ENCODE data around the gene EIPR1.

GRCh38 chr2:3305431-3305830 is 72.2 kb downstream of the EIPR1 start:
- TF ChIP-seq, protein P1, sequence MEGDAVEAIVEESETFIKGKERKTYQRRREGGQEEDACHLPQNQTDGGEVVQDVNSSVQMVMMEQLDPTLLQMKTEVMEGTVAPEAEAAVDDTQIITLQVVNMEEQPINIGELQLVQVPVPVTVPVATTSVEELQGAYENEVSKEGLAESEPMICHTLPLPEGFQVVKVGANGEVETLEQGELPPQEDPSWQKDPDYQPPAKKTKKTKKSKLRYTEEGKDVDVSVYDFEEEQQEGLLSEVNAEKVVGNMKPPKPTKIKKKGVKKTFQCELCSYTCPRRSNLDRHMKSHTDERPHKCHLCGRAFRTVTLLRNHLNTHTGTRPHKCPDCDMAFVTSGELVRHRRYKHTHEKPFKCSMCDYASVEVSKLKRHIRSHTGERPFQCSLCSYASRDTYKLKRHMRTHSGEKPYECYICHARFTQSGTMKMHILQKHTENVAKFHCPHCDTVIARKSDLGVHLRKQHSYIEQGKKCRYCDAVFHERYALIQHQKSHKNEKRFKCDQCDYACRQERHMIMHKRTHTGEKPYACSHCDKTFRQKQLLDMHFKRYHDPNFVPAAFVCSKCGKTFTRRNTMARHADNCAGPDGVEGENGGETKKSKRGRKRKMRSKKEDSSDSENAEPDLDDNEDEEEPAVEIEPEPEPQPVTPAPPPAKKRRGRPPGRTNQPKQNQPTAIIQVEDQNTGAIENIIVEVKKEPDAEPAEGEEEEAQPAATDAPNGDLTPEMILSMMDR (IDR thresholded peaks at IDR 0.05; ENCODE audit: extremely low read depth in 1 of 2, insufficient read depth in 1 of 2, low read depth in 1 of 2, low read length in 2 of 2), result no peak
- TF ChIP-seq POLR2AphosphoS5 (IDR thresholded peaks at IDR 0.05; ENCODE audit: insufficient read depth, low read depth, low read length) (no peak), EZH2 (IDR thresholded peaks at IDR 0.05; ENCODE audit: borderline replicate concordance, low read depth, low read length, severe bottlenecking) (no peak), POLR2A (IDR thresholded peaks at IDR 0.05; ENCODE audit: low read depth, low read length) (no peak), JUN (IDR thresholded peaks at IDR 0.05; ENCODE audit: borderline replicate concordance, insufficient read depth, insufficient read length, low read depth) (no peak), FOS (IDR thresholded peaks at IDR 0.05; ENCODE audit: borderline replicate concordance, insufficient read depth, low read length) (no peak), MYC (IDR thresholded peaks at IDR 0.05; ENCODE audit: low read depth, low read length) (no peak)
- TF ChIP-seq, protein P2, sequence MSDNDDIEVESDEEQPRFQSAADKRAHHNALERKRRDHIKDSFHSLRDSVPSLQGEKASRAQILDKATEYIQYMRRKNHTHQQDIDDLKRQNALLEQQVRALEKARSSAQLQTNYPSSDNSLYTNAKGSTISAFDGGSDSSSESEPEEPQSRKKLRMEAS (IDR thresholded peaks at IDR 0.05; ENCODE audit: insufficient read depth, insufficient read length), result no peak
